HG03378 (cell line): ENCODE data around the gene MIER3.

Source experiments
- ATAC-seq: cut with Tn5 transposase; IDR thresholded peaks from one replicate; pipeline ENCODE4 v1.9.1; 2021; ENCODE audit warnings: mild to moderate bottlenecking, moderate library complexity; ENCODE audit not compliant: unreplicated experiment

Gene MIER3

GRCh38 chr5:56961746-56962145 lies 9.8 kb upstream of the MIER3 start:
- no peak for ATAC-seq

- ATAC-seq, result no peak
Measured at GRCh38 chr5:56959326-56959725, 7.4 kb upstream of the MIER3 start.

- ATAC-seq, result no peak
Measured at GRCh38 chr5:56958595-56958994, 6.7 kb upstream of the MIER3 start.

GRCh38 chr5:56954262-56954661 lies 2.3 kb upstream of the MIER3 start:
- no peak for ATAC-seq

GRCh38 chr5:56951126-56951945 lies 587 bp downstream of the MIER3 start:
- ATAC-seq, result peak; percentile 33

- ATAC-seq, result peak; percentile 56
Measured at GRCh38 chr5:56950626-56951125, 1.2 kb downstream of the MIER3 start.

GRCh38 chr5:56947052-56947451 lies 4.9 kb downstream of the MIER3 start:
- ATAC-seq, result no peak

GRCh38 chr5:56941981-56942380 lies 9.9 kb downstream of the MIER3 start:
- no peak for ATAC-seq

- no peak for ATAC-seq
Measured at GRCh38 chr5:56938858-56939257, 13.1 kb downstream of the MIER3 start.

- ATAC-seq, result no peak
Measured at GRCh38 chr5:56934325-56934724, 17.6 kb downstream of the MIER3 start.

GRCh38 chr5:56922922-56923321 lies 29.0 kb downstream of the MIER3 start:
- ATAC-seq, result no peak

- ATAC-seq, result no peak
Measured at GRCh38 chr5:56919942-56920662, 31.8 kb downstream of the MIER3 start.

GRCh38 chr5:56918054-56918453 lies 33.9 kb downstream of the MIER3 start:
- no peak for ATAC-seq

- ATAC-seq, result no peak
Measured at GRCh38 chr5:56917534-56917933, 34.4 kb downstream of the MIER3 start.

- ATAC-seq, result no peak
Measured at GRCh38 chr5:56914678-56915077, 37.2 kb downstream of the MIER3 start.

GRCh38 chr5:56913766-56914165 lies 38.2 kb downstream of the MIER3 start:
- ATAC-seq, result no peak

- ATAC-seq, result peak; percentile 23
Measured at GRCh38 chr5:56910210-56910965, 41.5 kb downstream of the MIER3 start.

- peak; percentile 78 for ATAC-seq
Measured at GRCh38 chr5:56909294-56910209, 42.4 kb downstream of the MIER3 start, which contains the start of gene SETD9. Gene SETD9, plus strand, starts transcription at chr5:56909596. Its CDS starts 50 bp downstream, at chr5:56909646.

- peak; percentile 42 for ATAC-seq
Measured at GRCh38 chr5:56908942-56909293, 43.0 kb downstream of the MIER3 start.

GRCh38 chr5:56900858-56901578 lies 50.9 kb downstream of the MIER3 start:
- no peak for ATAC-seq
